K562 (cell line): Measurements from ENCODE around the gene BSCL2. TPM values are rescaled to one million over a fixed set of nuclear protein-coding genes. Genes with fewer than 3 reads are reported as not detected.

Experiments
- ATAC-seq: fragments of 200-7000 bp; cut with Tn5 transposase; 3 replicates; pipeline ENCODE4 v1.9.1; 2020; ENCODE audit warnings: moderate library complexity
- BruUV-seq: library from RNA; stranded (reverse); fragments of 400-500 nt; replicated peaks from 2 replicates; lab custom pipeline; 2021; lab: Mats Ljungman, UMichigan
- CTCF ChIA-PET: fragments of 300-600 bp; formaldehyde crosslinking; extraction: SDS; loops from one replicate; lab custom pipeline; 2021; ENCODE audit warnings: low intra/inter-chr PET ratio; lab: Yijun Ruan, JAX
- POLR2A ChIA-PET: fragments of 300-600, 350-650 bp; sonication (Branson Sonifier 250); formaldehyde crosslinking; extraction: SDS; loops from one replicate; lab custom pipeline; 2021; ENCODE audit warnings: antibody characterized with exemption, inconsistent platforms; lab: Yijun Ruan, JAX
- DNase-seq, 4 experiments: peaks; one replicate each; pipeline versions ENCODE4 v3.0.0 to v3.0.0-alpha.2; 2011 to 2018; ENCODE audit warnings: low spot score in 3 of 4, mixed read lengths in 3 of 4; ENCODE audit errors: extremely low read depth in 1 of 4
- FAIRE-seq: peaks from 2 replicates; lab custom pipeline; 2011; peaks lifted over from hg19 to GRCh38; lab: Jason Lieb, UNC
- H2AFZ ChIP-seq: 2 replicates; pipeline ENCODE4 v1.6.0; 2011; ENCODE audit warnings: low read depth, low read length, control low read depth, inconsistent platforms
- H3K27ac ChIP-seq: fragments of 200-600 bp; 3 replicates; pipeline ENCODE4 v1.8.0; 2011; ENCODE audit warnings: low read depth, mild to moderate bottlenecking, control low read depth, inconsistent platforms, low read length, moderate library complexity, mixed read lengths; ENCODE audit errors: extremely low read depth
- H3K27me3 ChIP-seq, 2 experiments: fragments of 300-600 bp in 1 of 2; 2 replicates in 1 of 2; 3 replicates in 1 of 2; pipeline versions ENCODE4 v1.6.0 to v1.8.0; 2011; ENCODE audit warnings: inconsistent platforms in 2 of 2, low read length in 2 of 2, mild to moderate bottlenecking in 1 of 2, mixed read lengths in 1 of 2, moderate library complexity in 1 of 2; ENCODE audit not compliant: control insufficient read depth in 2 of 2, insufficient read depth in 2 of 2
- H3K36me3 ChIP-seq: fragments of 300-600 bp; 3 replicates; pipeline ENCODE4 v1.8.0; 2011; ENCODE audit warnings: mild to moderate bottlenecking, low read length, inconsistent platforms; ENCODE audit not compliant: control insufficient read depth, insufficient read depth
- H3K4me1 ChIP-seq, 2 experiments: fragments of 200-600 bp in 1 of 2; replicated peaks in 1 of 2; 2 replicates in 1 of 2; 3 replicates in 1 of 2; pipeline versions ENCODE4 v1.5.1 to v1.8.0; 2011; ENCODE audit warnings: inconsistent platforms in 2 of 2, low read length in 2 of 2, mild to moderate bottlenecking in 1 of 2, mixed read lengths in 1 of 2, moderate library complexity in 1 of 2; ENCODE audit not compliant: control insufficient read depth in 2 of 2, insufficient read depth in 2 of 2
- H3K4me2 ChIP-seq: 2 replicates; pipeline ENCODE4 v1.6.1; 2011; ENCODE audit warnings: low read length, control low read depth, inconsistent platforms, mixed read lengths; ENCODE audit not compliant: insufficient read depth
- H3K4me3 ChIP-seq: fragments of 200-600 bp; sonication (generic), shearing (Covaris generic); 2 replicates; pipeline ENCODE4 v1.5.1; 2016; ENCODE audit warnings: control low read depth, inconsistent platforms
- H3K79me2 ChIP-seq: fragments of 200-600 bp; 3 replicates; pipeline ENCODE4 v1.8.0; 2011; ENCODE audit warnings: low read length, inconsistent platforms; ENCODE audit not compliant: control insufficient read depth, insufficient read depth
- H3K9ac ChIP-seq, 2 experiments: 2 replicates each; pipeline versions ENCODE4 v1.6.0 to v1.6.1; 2011; ENCODE audit warnings: low read depth in 2 of 2, low read length in 2 of 2, control low read depth in 1 of 2, inconsistent platforms in 1 of 2, mild to moderate bottlenecking in 1 of 2, mixed read lengths in 1 of 2; ENCODE audit not compliant: insufficient read depth in 1 of 2
- H3K9me1 ChIP-seq: one replicate; pipeline ENCODE4 v1.6.0; 2011; ENCODE audit warnings: inconsistent platforms, mild to moderate bottlenecking, low read length, moderate library complexity; ENCODE audit not compliant: control insufficient read depth, insufficient read depth
- H3K9me3 ChIP-seq: replicated peaks from 2 replicates; pipeline ENCODE4 v1.5.1; 2011; ENCODE audit warnings: low read depth, low read length, inconsistent platforms; ENCODE audit not compliant: control insufficient read depth, insufficient read depth
- H4K20me1 ChIP-seq: replicated peaks from 2 replicates; pipeline ENCODE4 v1.6.1; 2011; ENCODE audit warnings: low read length, inconsistent platforms, mixed read lengths; ENCODE audit not compliant: control insufficient read depth, insufficient read depth
- CUX1 ChIP-seq: fragments of 200-800 bp; sonication (Bioruptor generic); IDR thresholded peaks from 2 replicates; pipeline ENCODE4 v1.6.1; 2016; ENCODE audit warnings: missing genetic modification characterization, missing compliant biosample characterization
- DNMT1 ChIP-seq: fragments of 450-650 bp; IDR thresholded peaks from 2 replicates; pipeline ENCODE4 v1.6.1; 2016; ENCODE audit warnings: antibody characterized with exemption, mild to moderate bottlenecking
- HEY1 ChIP-seq: fragments of 250-450 bp; sonication (Bioruptor Pico); IDR thresholded peaks from 2 replicates; pipeline ENCODE4 v1.5.0; 2020; ENCODE audit warnings: mild to moderate bottlenecking, moderate library complexity, borderline replicate concordance
- HNRNPUL1 ChIP-seq: fragments of 200-400 bp; formaldehyde crosslinking; IDR thresholded peaks from 2 replicates; pipeline ENCODE4 v1.6.1; 2017; ENCODE audit warnings: low read length
- KLF1 ChIP-seq: fragments of 450-650 bp; IDR thresholded peaks from 2 replicates; pipeline ENCODE4 v1.6.1; 2016; ENCODE audit warnings: missing genetic modification characterization, missing compliant biosample characterization
- NFIC ChIP-seq: fragments of 450-650 bp; IDR thresholded peaks from 2 replicates; pipeline ENCODE4 v1.6.1; 2017; ENCODE audit warnings: mild to moderate bottlenecking, inconsistent platforms
- RUNX1 ChIP-seq: sonication (generic); IDR thresholded peaks from 2 replicates; pipeline ENCODE4 v1.6.1; 2016; ENCODE audit warnings: antibody characterized with exemption, low read depth
- SAP30 ChIP-seq: fragments of 200-600 bp; sonication (generic); IDR thresholded peaks from 2 replicates; pipeline ENCODE4 v1.6.1; 2012; ENCODE audit warnings: borderline replicate concordance, low read depth, mild to moderate bottlenecking, moderate library complexity, low read length, control low read depth, inconsistent platforms; ENCODE audit not compliant: insufficient read depth, poor library complexity, severe bottlenecking
- SNAPC5 ChIP-seq: fragments of 250-450 bp; sonication (Bioruptor Pico); IDR thresholded peaks from 2 replicates; pipeline ENCODE4 v1.8.0; 2021; ENCODE audit warnings: moderate library complexity, mild to moderate bottlenecking, inconsistent platforms
- SPI1 ChIP-seq: IDR thresholded peaks from 2 replicates; pipeline ENCODE4 v1.6.1; 2011; ENCODE audit warnings: low read depth, low read length, control low read depth, borderline replicate concordance
- THAP7 ChIP-seq: fragments of 250-450 bp; sonication (Bioruptor Pico); IDR thresholded peaks from 2 replicates; pipeline ENCODE4 v1.5.0; 2021
- WGBS: fragments of 100-300 bp; shearing (Covaris generic); methylation state at CpG from one replicate; pipeline ENCODE4 v1.1.6; 2016; ENCODE audit warnings: low coverage, mixed read lengths; ENCODE audit not compliant: insufficient coverage; ENCODE audit errors: missing lambda C conversion rate; 5-methylcytosine and 5-hydroxymethylcytosine counted together
- in situ Hi-C: fragments of 300-500 bp; cut with MboI; formaldehyde crosslinking; loops from 4 replicates; pipeline ENCODE4 v1.15.0; 2018; ENCODE audit warnings: inconsistent platforms, mixed read lengths
- intact Hi-C: fragments of 100-400 bp; cut with micrococcal nuclease; formaldehyde crosslinking; loops from 2 replicates; pipeline ENCODE4 v1.14.2; 2022
- polyA plus RNA-seq, 8 experiments: library from polyadenylated mRNA; depleted of rRNA in 4 of 8; stranded (reverse) in 5 of 8; unstranded in 3 of 8; fragments of >200 nt; fragmentation: Nextera tagmentation in 2 of 8; fragmentation: Illumina TruSeq in 1 of 8; extraction: Ambion mirVana in 2 of 8; extraction: Trizol in 1 of 8; gene quantifications; 2 replicates each; pipeline versions ENCODE4 v1.2.1 to v1.2.3, GENCODE V29; 2011 to 2014; ENCODE audit warnings: inconsistent platforms in 1 of 8, missing spikeins in 1 of 8
- total RNA-seq, 7 experiments: library from RNA; depleted of rRNA in 6 of 7; stranded (reverse); fragments of >200 nt in 6 of 7; fragmentation: Illumina TruSeq in 2 of 7; extraction: Trizol in 2 of 7; gene quantifications; 2 replicates each; pipeline versions ENCODE4 v1.2.1 to v1.2.3, GENCODE V29; 2011 to 2021; ENCODE audit warnings: low replicate concordance in 1 of 7

BSCL2 gene
- total and polyA plus RNA-seq, 9 of the 15 experiments (the other 6 are each of a cell fraction or from before 2014, with no cell fraction given) = 18.9 to 51.7 (median 35.2) TPM

GRCh38 chr11:62649486-62649885, 57.7 kb downstream of the BSCL2 start (continued):
- no peak for TF ChIP-seq KLF1 (tag)
- no peak for TF ChIP-seq CUX1
- no peak for TF ChIP-seq RUNX1
- TF ChIP-seq HNRNPUL1 = no peak

GRCh38 chr11:62648967-62649364, 58.3 kb downstream of the BSCL2 start:
- intact Hi-C loops (no loop called here), in situ Hi-C loops (no loop called here)
- Histone ChIP-seq H3K9ac (peak overlapping the region in 1 of 2 experiments; percentile 15; a peak in 2 of 4 replicates), H3K27me3 (no peaks in the 10 kb centered on the region), H3K4me2 (no peak overlapping the region), H3K9me1 (no peaks in the 10 kb centered on the region), H3K36me3 (peaks cover 57% of the 10 kb centered on the region), H3K4me1 (peaks cover 15 to 46% of the 10 kb centered on the region in 2 experiments), H3K4me3 (no peak overlapping the region), H3K9me3 (no peaks in the 10 kb centered on the region), H2AFZ (no peak overlapping the region), H3K27ac (no peak overlapping the region), H4K20me1 (peaks cover 20% of the 10 kb centered on the region), H3K79me2 (peaks cover 59% of the 10 kb centered on the region)
- ChIA-PET POLR2A (interaction anchor here (0.6 to 2.8 kb wide), 7 partner anchors 8 to 58 kb away, joined by 3 to 40 read pairs (median 5); partner anchors contain the start of genes C11orf98, CSKMT, LBHD1 and TUT1), CTCF (no interaction called here)
- DNase-seq (no peak), ATAC-seq (no peak), FAIRE-seq (no peak)
- no peak for TF ChIP-seq SNAPC5 (CRISPR knock-in tag)
- no peak for TF ChIP-seq SPI1
- TF ChIP-seq NFIC = no peak
- TF ChIP-seq SAP30 = no peak
- no peak for TF ChIP-seq THAP7 (CRISPR knock-in tag)
- TF ChIP-seq HEY1 (CRISPR knock-in tag) = no peak
- no peak for TF ChIP-seq DNMT1
- 99% methylated on average over 10 of the region's 11 CpGs for WGBS
- BruUV-seq = no TSS peak
